ENCODE results near the gene DLGAP1. TPM values are rescaled to one million over a fixed set of nuclear protein-coding genes. Genes with fewer than 3 reads are reported as not detected.

Gene DLGAP1
- total RNA-seq, 1 donor from 2014 or later = 11.5 TPM

DNA sequence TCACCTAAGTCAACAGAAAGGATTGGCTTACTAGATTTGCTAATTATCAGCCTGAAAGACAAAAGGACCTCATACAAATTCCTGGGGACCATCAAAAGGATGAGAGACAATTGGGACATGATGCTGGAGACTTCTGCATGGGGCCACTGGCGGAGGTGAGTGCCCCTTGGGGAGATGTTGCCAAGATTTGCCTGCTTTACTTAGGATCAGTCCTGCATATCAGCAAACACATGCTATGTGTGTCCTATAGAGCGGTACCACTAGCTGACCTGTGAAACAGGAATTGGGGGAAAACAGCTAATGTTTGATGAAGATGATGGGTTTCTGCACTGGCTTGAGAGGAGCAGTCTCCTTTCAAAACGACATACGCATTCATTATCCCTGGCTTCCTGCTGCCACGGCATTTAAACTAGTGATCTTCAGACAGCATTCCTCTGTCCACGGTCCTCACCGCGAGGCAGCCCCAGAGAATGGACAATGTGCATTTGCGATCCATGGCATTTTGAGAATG lies 901.0 kb downstream of the DLGAP1 start:
- H3K27ac Mint-ChIP-seq (ENCODE audit: unreplicated experiment) = no peak overlapping the region
- TF ChIP-seq, protein P1, sequence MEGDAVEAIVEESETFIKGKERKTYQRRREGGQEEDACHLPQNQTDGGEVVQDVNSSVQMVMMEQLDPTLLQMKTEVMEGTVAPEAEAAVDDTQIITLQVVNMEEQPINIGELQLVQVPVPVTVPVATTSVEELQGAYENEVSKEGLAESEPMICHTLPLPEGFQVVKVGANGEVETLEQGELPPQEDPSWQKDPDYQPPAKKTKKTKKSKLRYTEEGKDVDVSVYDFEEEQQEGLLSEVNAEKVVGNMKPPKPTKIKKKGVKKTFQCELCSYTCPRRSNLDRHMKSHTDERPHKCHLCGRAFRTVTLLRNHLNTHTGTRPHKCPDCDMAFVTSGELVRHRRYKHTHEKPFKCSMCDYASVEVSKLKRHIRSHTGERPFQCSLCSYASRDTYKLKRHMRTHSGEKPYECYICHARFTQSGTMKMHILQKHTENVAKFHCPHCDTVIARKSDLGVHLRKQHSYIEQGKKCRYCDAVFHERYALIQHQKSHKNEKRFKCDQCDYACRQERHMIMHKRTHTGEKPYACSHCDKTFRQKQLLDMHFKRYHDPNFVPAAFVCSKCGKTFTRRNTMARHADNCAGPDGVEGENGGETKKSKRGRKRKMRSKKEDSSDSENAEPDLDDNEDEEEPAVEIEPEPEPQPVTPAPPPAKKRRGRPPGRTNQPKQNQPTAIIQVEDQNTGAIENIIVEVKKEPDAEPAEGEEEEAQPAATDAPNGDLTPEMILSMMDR (conservative IDR thresholded peaks at IDR 0.05) = no peak
- no peak overlapping the region for H3K4me3 Mint-ChIP-seq
- no peaks in the 10 kb centered on the region for H3K27me3 Mint-ChIP-seq (ENCODE audit: low read depth)
- DNase-seq (ENCODE audit: low read depth, low spot score) = peak; percentile 12
- no peaks in the 10 kb centered on the region for H3K9me3 Mint-ChIP-seq
- H3K36me3 Mint-ChIP-seq (ENCODE audit: low read depth) = no peaks in the 10 kb centered on the region
- H3K4me1 Mint-ChIP-seq = peaks cover 18% of the 10 kb centered on the region

DNA sequence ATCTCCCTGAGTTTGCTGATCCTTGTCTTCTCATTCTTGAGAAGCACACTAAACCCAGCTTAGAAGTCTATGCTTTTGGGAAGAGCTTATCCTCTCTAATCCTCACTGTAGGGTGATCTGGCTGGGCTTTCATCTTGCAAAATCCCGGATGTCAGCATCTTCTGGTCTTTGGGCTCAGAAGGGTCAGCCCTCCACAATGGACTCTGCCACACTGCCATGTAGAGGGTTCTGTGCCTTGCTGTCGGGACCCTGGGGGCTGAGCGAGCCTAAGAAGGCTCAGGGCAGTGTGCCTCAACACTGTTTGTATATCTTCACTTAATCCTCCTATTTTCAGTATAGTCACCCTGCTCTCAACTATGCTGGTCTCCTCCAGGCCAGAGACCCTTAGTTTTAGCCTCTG lies 902.8 kb downstream of the DLGAP1 start:
- no peak overlapping the region for H3K27ac Mint-ChIP-seq (ENCODE audit: unreplicated experiment)
- H3K36me3 Mint-ChIP-seq (ENCODE audit: low read depth) = no peaks in the 10 kb centered on the region
- DNase-seq (ENCODE audit: low read depth, low spot score) = no peak
- no peak overlapping the region for H3K4me3 Mint-ChIP-seq
- TF ChIP-seq, protein P1 (conservative IDR thresholded peaks at IDR 0.05) = no peak
- H3K9me3 Mint-ChIP-seq = no peaks in the 10 kb centered on the region
- H3K27me3 Mint-ChIP-seq (ENCODE audit: low read depth) = no peaks in the 10 kb centered on the region
- peaks cover 18% of the 10 kb centered on the region for H3K4me1 Mint-ChIP-seq

DNA sequence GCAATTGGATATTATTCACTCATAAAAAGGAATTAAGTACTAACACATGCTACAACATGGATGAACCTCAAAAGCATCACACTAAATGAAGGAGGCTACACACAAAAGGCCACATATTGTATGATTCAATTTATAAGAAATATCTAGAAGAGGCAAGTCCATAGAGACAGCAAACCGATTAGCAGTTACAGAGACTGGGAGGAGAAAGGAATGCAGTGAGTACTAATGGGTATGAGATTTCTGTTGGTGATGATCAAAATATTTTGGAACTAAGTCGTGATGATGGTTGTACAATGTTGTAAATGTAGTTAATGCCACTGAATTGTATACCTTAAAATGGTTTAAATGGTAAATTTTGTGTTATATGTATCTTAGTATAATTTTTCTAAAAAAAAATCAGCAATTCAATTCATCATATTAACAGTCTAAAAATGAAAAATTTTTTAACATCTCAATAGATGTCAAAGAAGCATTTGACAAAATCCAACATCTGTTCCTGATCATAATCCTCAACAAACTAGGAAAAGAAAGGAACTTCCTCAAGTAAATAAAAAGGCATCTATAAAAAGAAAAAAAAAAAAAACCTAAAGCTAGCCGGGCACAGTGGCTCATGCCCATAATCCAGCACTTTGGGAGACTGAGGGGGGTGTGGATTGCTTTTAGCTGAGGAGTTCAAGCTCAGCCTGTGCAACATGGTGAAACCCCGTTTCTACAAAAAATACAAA lies 907.1 kb downstream of the DLGAP1 start:
- DNase-seq (ENCODE audit: low read depth, low spot score) = no peak
- Mint-ChIP-seq H3K27ac (ENCODE audit: unreplicated experiment) (no peak overlapping the region), H3K36me3 (ENCODE audit: low read depth) (no peaks in the 10 kb centered on the region), H3K4me3 (no peak overlapping the region), H3K27me3 (ENCODE audit: low read depth) (no peaks in the 10 kb centered on the region), H3K4me1 (no peaks in the 10 kb centered on the region), H3K9me3 (no peaks in the 10 kb centered on the region)
- TF ChIP-seq, protein P1 (conservative IDR thresholded peaks at IDR 0.05) = no peak

DNA sequence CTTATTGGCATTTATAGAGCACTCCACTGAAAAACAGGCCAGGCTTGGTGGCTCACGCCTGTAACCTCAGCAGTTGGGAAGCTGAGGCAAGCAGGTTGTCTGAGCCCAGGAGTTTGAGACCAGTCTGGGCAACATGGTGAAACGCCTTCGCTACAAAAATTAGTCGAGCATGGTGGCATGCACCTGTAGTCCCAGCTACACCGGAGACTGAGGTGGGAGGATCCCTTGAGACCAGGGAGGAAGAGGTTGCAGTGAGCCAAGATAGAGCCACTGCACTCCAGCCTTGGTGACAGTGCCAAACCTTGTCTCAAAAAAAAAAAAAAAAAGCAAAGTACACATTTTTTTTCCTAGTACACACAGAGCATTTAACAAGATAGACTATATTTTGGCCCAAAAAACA lies 909.0 kb downstream of the DLGAP1 start:
- H3K4me3 Mint-ChIP-seq = no peak overlapping the region

DNA sequence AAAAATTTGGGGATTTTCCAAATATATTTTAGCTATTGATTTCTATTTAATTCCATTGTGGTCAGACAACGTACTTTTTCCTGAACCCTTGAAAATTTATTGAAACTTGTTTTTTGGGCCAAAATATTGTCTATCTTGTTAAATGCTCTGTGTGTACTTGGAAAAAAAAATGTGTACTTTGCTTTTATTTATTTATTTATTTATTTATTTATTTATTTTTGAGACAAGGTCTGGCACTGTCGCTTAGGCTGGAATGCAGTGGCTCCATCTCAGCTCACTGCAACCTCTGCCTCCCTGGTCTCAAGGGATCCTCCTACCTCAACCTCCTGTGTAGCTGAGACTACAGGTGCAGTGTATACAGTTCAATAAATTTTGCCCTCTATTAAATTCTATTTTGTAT lies 910.6 kb downstream of the DLGAP1 start:
- TF ChIP-seq, protein P1 (conservative IDR thresholded peaks at IDR 0.05) = no peak

More for the DNA sequence above, 909.0 kb downstream of the DLGAP1 start:
- Mint-ChIP-seq H3K27ac (ENCODE audit: unreplicated experiment) (no peak overlapping the region), H3K36me3 (ENCODE audit: low read depth) (no peaks in the 10 kb centered on the region), H3K27me3 (ENCODE audit: low read depth) (no peaks in the 10 kb centered on the region), H3K9me3 (no peaks in the 10 kb centered on the region), H3K4me1 (peaks cover 1% of the 10 kb centered on the region)
- no peak for DNase-seq (ENCODE audit: low read depth, low spot score)
- TF ChIP-seq, protein P1 (conservative IDR thresholded peaks at IDR 0.05) = no peak

More for the DNA sequence above, 910.6 kb downstream of the DLGAP1 start:
- Mint-ChIP-seq H3K27me3 (ENCODE audit: low read depth) (no peaks in the 10 kb centered on the region), H3K4me3 (no peak overlapping the region), H3K36me3 (ENCODE audit: low read depth) (no peaks in the 10 kb centered on the region), H3K27ac (ENCODE audit: unreplicated experiment) (no peak overlapping the region), H3K4me1 (peaks cover 10% of the 10 kb centered on the region), H3K9me3 (no peaks in the 10 kb centered on the region)
- no peak for DNase-seq (ENCODE audit: low read depth, low spot score)
